Caco-2 (cell line): ENCODE results near the gene ARHGEF2. TPM values are rescaled to one million over a fixed set of nuclear protein-coding genes. Genes with fewer than 3 reads are reported as not detected.

ENCODE experiments used
- BruUV-seq: library from RNA; stranded (reverse); fragments of 400-500 nt; replicated peaks from 2 replicates; lab custom pipeline; 2021; lab: Mats Ljungman, UMichigan
- CTCF ChIA-PET: fragments of 300-600 bp; sonication (Branson Sonifier 250); formaldehyde crosslinking; loops from one replicate; lab custom pipeline; 2022; ENCODE audit warnings: antibody characterized with exemption; lab: Charles Lee
- POLR2A ChIA-PET: fragments of 300-600 bp; sonication (Branson Sonifier 250); formaldehyde crosslinking; loops from one replicate; lab custom pipeline; 2022; ENCODE audit warnings: antibody characterized with exemption; lab: Charles Lee
- DNase-seq, 2 experiments: peaks; one replicate each; pipeline versions ENCODE4 v3.0.0 to v3.0.0-alpha.2; 2020 to 2022
- H3K27me3 ChIP-seq: replicated peaks from 2 replicates; pipeline ENCODE4 v1.6.0; 2011; ENCODE audit warnings: low read length; ENCODE audit not compliant: control insufficient read depth, insufficient read depth
- H3K36me3 ChIP-seq: 2 replicates; pipeline ENCODE4 v1.5.1; 2011; ENCODE audit warnings: low read length; ENCODE audit not compliant: control insufficient read depth, insufficient read depth
- H3K4me1 ChIP-seq: fragments of 250-450 bp; sonication (Bioruptor Pico); 2 replicates; pipeline ENCODE4 v1.5.1; 2020; ENCODE audit warnings: mild to moderate bottlenecking
- H3K4me3 ChIP-seq: 2 replicates; pipeline ENCODE4 v1.5.1; 2011; ENCODE audit warnings: low read depth, mild to moderate bottlenecking, control low read depth, low read length
- H3K9me3 ChIP-seq: fragments of 250-450 bp; sonication (Bioruptor Pico); 2 replicates; pipeline ENCODE4 v1.5.1; 2020; ENCODE audit warnings: mild to moderate bottlenecking, moderate library complexity
- H3K27ac Mint-ChIP-seq: one replicate; pipeline ENCODE4 v1.8.0; 2022; ENCODE audit warnings: mixed read lengths; ENCODE audit not compliant: unreplicated experiment
- H3K27me3 Mint-ChIP-seq: one replicate; pipeline ENCODE4 v1.8.0; 2022; ENCODE audit warnings: mixed read lengths; ENCODE audit not compliant: insufficient read depth, unreplicated experiment
- H3K36me3 Mint-ChIP-seq: one replicate; pipeline ENCODE4 v1.8.0; 2022; ENCODE audit warnings: mild to moderate bottlenecking, mixed read lengths; ENCODE audit not compliant: insufficient read depth, unreplicated experiment
- H3K4me1 Mint-ChIP-seq: one replicate; pipeline ENCODE4 v1.8.0; 2022; ENCODE audit warnings: low read depth, mixed read lengths; ENCODE audit not compliant: unreplicated experiment
- H3K4me3 Mint-ChIP-seq: one replicate; pipeline ENCODE4 v1.8.0; 2022; ENCODE audit warnings: mild to moderate bottlenecking, moderate library complexity, mixed read lengths; ENCODE audit not compliant: unreplicated experiment
- H3K9me3 Mint-ChIP-seq: one replicate; pipeline ENCODE4 v1.8.0; 2022; ENCODE audit warnings: mixed read lengths; ENCODE audit not compliant: unreplicated experiment
- intact Hi-C: fragments of 100-400 bp; cut with micrococcal nuclease; formaldehyde crosslinking; loops from one replicate; pipeline ENCODE4 v1.10.0; 2022; ENCODE audit not compliant: unreplicated experiment
- total RNA-seq: library from RNA; stranded (reverse); gene quantifications from 2 replicates; pipeline ENCODE4 v1.2.3, GENCODE V29; 2022
- TF ChIP-seq, protein P1 (sequence below), 2 experiments: fragments of 200-600 bp in 1 of 2; IDR thresholded peaks; 1 replicate in 1 of 2; 2 replicates in 1 of 2; pipeline versions ENCODE4 v1.5.1 to v1.8.0; 2011 to 2022; ENCODE audit warnings: antibody characterized with exemption in 1 of 2, control low read depth in 1 of 2, inconsistent platforms in 1 of 2, low read depth in 1 of 2, low read length in 1 of 2, mild to moderate bottlenecking in 1 of 2, moderate library complexity in 1 of 2; ENCODE audit not compliant: insufficient read depth in 1 of 2, severe bottlenecking in 1 of 2, unreplicated experiment in 1 of 2

The ARHGEF2 gene
- total RNA-seq, 1 experiment from 2014 or later, result 60.3 TPM

DNA sequence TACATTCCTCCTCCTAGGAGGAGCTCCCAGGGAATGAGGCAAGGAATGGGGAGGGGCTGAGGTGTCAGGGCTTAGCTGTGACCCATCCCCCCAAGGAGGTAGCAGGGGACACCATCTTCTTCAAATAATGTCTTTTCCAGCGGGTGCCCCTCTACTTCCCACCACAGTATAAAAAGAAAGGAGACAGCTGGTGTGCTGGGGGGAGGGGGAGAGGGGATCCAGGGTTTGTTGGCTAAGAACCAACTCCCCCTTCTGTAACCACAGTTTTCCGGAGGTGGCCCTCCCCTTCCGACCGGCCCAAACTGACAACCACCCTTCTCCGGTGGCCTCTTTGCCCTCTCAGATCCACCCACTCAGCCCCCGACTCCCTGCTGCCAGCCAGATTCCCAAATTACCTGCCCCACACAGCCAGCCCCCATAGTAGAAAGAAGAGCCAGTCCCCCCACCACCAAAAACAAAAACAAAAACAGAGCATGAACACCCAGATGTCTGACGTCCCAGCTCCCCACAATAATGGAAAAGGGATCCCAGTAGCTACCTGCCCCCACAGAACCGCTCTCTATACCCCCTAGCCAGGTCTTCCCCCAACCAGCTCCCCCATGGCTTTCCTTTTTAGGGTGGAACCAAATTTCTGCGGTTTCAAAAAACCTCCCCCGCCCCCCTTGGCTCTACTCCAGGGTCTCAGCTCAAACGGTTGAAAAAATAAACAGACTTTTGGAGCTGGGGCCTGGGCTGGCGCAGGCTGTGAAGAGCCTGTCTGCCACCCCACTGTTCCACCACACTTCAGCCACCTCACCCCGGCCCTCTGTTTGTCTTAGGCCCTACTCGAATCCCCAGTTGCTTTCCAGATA lies 2.1 kb downstream of the ARHGEF2 start:
- peaks cover 43% of the 10 kb centered on the region for H3K4me1 Mint-ChIP-seq
- H3K4me1 ChIP-seq, result peaks cover 44% of the 10 kb centered on the region
- peak overlapping the region; percentile 50 for H3K27ac Mint-ChIP-seq
- H3K27me3 ChIP-seq, result no peaks in the 10 kb centered on the region
- ChIA-PET POLR2A (no interaction called here), CTCF (interaction anchor here (0.5 to 1.6 kb wide), 4 partner anchors 13 to 89 kb away, joined by 3 to 6 read pairs (median 4); no protein-coding TSS in a partner anchor)
- no TSS peak for BruUV-seq
- H3K9me3 Mint-ChIP-seq, result no peaks in the 10 kb centered on the region
- peaks cover 6% of the 10 kb centered on the region for H3K36me3 Mint-ChIP-seq
- no peaks in the 10 kb centered on the region; the same call in 1 of the 2 replicates for H3K36me3 ChIP-seq
- no peaks in the 10 kb centered on the region for H3K27me3 Mint-ChIP-seq
- peak overlapping the region; percentile 82 for H3K4me3 Mint-ChIP-seq
- no peaks in the 10 kb centered on the region for H3K9me3 ChIP-seq
- intact Hi-C loops, result no loop called here
- peak in 1 of 2 experiments; percentile 30 for DNase-seq
- peak overlapping the region; percentile 99; the same call in 1 of the 2 replicates for H3K4me3 ChIP-seq
- TF ChIP-seq, protein P1, sequence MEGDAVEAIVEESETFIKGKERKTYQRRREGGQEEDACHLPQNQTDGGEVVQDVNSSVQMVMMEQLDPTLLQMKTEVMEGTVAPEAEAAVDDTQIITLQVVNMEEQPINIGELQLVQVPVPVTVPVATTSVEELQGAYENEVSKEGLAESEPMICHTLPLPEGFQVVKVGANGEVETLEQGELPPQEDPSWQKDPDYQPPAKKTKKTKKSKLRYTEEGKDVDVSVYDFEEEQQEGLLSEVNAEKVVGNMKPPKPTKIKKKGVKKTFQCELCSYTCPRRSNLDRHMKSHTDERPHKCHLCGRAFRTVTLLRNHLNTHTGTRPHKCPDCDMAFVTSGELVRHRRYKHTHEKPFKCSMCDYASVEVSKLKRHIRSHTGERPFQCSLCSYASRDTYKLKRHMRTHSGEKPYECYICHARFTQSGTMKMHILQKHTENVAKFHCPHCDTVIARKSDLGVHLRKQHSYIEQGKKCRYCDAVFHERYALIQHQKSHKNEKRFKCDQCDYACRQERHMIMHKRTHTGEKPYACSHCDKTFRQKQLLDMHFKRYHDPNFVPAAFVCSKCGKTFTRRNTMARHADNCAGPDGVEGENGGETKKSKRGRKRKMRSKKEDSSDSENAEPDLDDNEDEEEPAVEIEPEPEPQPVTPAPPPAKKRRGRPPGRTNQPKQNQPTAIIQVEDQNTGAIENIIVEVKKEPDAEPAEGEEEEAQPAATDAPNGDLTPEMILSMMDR (IDR thresholded peaks at IDR 0.05; ENCODE audit: insufficient read depth in 1 of 2, low read depth in 1 of 2, low read length in 1 of 2, severe bottlenecking in 1 of 2, unreplicated experiment in 1 of 2), result no peak

DNA sequence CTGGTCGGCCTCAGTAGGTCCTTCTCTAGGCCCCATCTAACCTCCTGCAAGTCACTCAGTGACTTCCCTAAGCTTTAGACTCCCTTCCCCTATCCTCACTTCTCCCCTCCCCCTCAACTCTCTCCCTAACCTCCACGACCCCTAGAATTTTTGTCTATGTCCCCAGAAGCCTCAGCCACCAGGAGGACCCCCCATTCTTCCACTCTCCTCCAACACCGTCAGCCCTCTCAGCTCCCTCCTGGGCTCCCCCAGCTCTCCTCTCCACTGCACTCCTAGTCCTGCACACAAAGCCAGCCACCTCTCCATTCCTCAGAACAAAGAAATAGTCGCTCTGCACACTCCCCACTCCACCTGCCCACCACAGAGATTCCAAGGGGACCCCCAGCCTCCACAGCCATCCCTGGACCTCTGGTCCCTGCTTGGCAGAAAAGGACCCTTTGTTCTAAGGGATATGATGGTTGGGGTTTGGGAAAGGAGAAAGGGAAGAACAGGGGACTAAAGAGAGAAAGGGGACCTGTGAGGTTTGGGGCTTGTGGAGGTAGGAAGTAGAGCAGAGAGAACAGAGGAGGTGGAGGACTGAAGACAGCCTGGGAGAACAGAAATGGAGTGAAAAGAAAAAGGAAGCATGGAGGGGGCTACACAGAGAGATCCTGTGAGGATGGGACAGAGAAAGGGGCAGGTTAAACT lies 2.8 kb downstream of the ARHGEF2 start:
- peaks cover 7% of the 10 kb centered on the region for H3K36me3 Mint-ChIP-seq
- DNase-seq, result no peak
- BruUV-seq, result no TSS peak
- H3K9me3 Mint-ChIP-seq, result no peaks in the 10 kb centered on the region
- ChIA-PET POLR2A (no interaction called here), CTCF (interaction anchor here (0.9 kb wide), 2 partner anchors 14 to 37 kb away, joined by 3 to 5 read pairs; no protein-coding TSS in a partner anchor)
- Histone ChIP-seq H3K4me1 (peaks cover 42% of the 10 kb centered on the region), H3K27me3 (no peaks in the 10 kb centered on the region), H3K9me3 (no peaks in the 10 kb centered on the region), H3K36me3 (no peaks in the 10 kb centered on the region; the same call in 1 of the 2 replicates), H3K4me3 (no peak overlapping the region)
- intact Hi-C loops, result no loop called here
- peak overlapping the region; percentile 50 for H3K27ac Mint-ChIP-seq
- H3K4me1 Mint-ChIP-seq, result peaks cover 36% of the 10 kb centered on the region
- peak overlapping the region; percentile 50 for H3K4me3 Mint-ChIP-seq
- H3K27me3 Mint-ChIP-seq, result no peaks in the 10 kb centered on the region
- TF ChIP-seq, protein P1 (IDR thresholded peaks at IDR 0.05; ENCODE audit: insufficient read depth in 1 of 2, low read depth in 1 of 2, low read length in 1 of 2, severe bottlenecking in 1 of 2, unreplicated experiment in 1 of 2), result no peak
